ENCODE data around the gene MAGI3. TPM values are rescaled to one million over a fixed set of nuclear protein-coding genes. Genes with fewer than 3 reads are reported as not detected.
"Not testable (repeated sequence)": the region's sequence is repeated elsewhere in the genome, so short reads cannot be mapped to it uniquely, and the experiment has no call there.

MAGI3 gene
- total RNA-seq, 1 donor, result 4.1 TPM

GRCh38 chr1:113508364-113509164 is 118.2 kb downstream of the MAGI3 start:
- H3K27me3 ChIP-seq (ENCODE audit: insufficient read depth, low read length), result no peaks in the 10 kb centered on the region
- H3K4me3 ChIP-seq (ENCODE audit: low read length), result no peak overlapping the region
- H3K4me1 ChIP-seq (ENCODE audit: insufficient read depth, low read length), result no peaks in the 10 kb centered on the region
- peaks cover 15% of the 10 kb centered on the region for H3K9me3 ChIP-seq (ENCODE audit: low read depth, low read length)

- H3K9me3 ChIP-seq (ENCODE audit: low read depth, low read length), result peaks cover 15% of the 10 kb centered on the region
- not testable (repeated sequence) for H3K27me3 ChIP-seq (ENCODE audit: insufficient read depth, low read length); H3K4me1 ChIP-seq (ENCODE audit: insufficient read depth, low read length); H3K4me3 ChIP-seq (ENCODE audit: low read length)
These were observed 119.5 kb downstream of the MAGI3 start for GRCh38 chr1:113509766-113510165.

- Histone ChIP-seq H3K9me3 (ENCODE audit: low read depth, low read length) (peaks cover 15% of the 10 kb centered on the region), H3K4me3 (ENCODE audit: low read length) (no peak overlapping the region), H3K27me3 (ENCODE audit: insufficient read depth, low read length) (no peaks in the 10 kb centered on the region), H3K4me1 (ENCODE audit: insufficient read depth, low read length) (no peaks in the 10 kb centered on the region)
These were observed 121.0 kb downstream of the MAGI3 start for GRCh38 chr1:113511269-113511668.

- Histone ChIP-seq H3K9me3 (ENCODE audit: low read depth, low read length) (peaks cover 13% of the 10 kb centered on the region), H3K27me3 (ENCODE audit: insufficient read depth, low read length) (no peaks in the 10 kb centered on the region), H3K4me1 (ENCODE audit: insufficient read depth, low read length) (no peaks in the 10 kb centered on the region), H3K4me3 (ENCODE audit: low read length) (no peak overlapping the region)
These were observed 125.2 kb downstream of the MAGI3 start for GRCh38 chr1:113515498-113515897.

- no peaks in the 10 kb centered on the region for H3K9me3 ChIP-seq (ENCODE audit: low read depth, low read length)
- no peaks in the 10 kb centered on the region for H3K4me1 ChIP-seq (ENCODE audit: insufficient read depth, low read length)
- no peaks in the 10 kb centered on the region for H3K27me3 ChIP-seq (ENCODE audit: insufficient read depth, low read length)
- H3K4me3 ChIP-seq (ENCODE audit: low read length), result no peak overlapping the region
These were observed 127.0 kb downstream of the MAGI3 start for GRCh38 chr1:113517346-113517745.

GRCh38 chr1:113517983-113518382 is 127.7 kb downstream of the MAGI3 start:
- Histone ChIP-seq H3K27me3 (ENCODE audit: insufficient read depth, low read length) (no peaks in the 10 kb centered on the region), H3K4me3 (ENCODE audit: low read length) (no peak overlapping the region), H3K4me1 (ENCODE audit: insufficient read depth, low read length) (no peaks in the 10 kb centered on the region), H3K9me3 (ENCODE audit: low read depth, low read length) (no peaks in the 10 kb centered on the region)

- Histone ChIP-seq H3K4me3 (ENCODE audit: low read length) (no peak overlapping the region), H3K27me3 (ENCODE audit: insufficient read depth, low read length) (no peaks in the 10 kb centered on the region), H3K4me1 (ENCODE audit: insufficient read depth, low read length) (no peaks in the 10 kb centered on the region), H3K9me3 (ENCODE audit: low read depth, low read length) (no peaks in the 10 kb centered on the region)
These were observed 129.2 kb downstream of the MAGI3 start for GRCh38 chr1:113519556-113519955.

- no peaks in the 10 kb centered on the region for H3K4me1 ChIP-seq (ENCODE audit: insufficient read depth, low read length)
- H3K9me3 ChIP-seq (ENCODE audit: low read depth, low read length), result peaks cover 14% of the 10 kb centered on the region
- no peaks in the 10 kb centered on the region for H3K27me3 ChIP-seq (ENCODE audit: insufficient read depth, low read length)
- no peak overlapping the region for H3K4me3 ChIP-seq (ENCODE audit: low read length)
These were observed 139.7 kb downstream of the MAGI3 start for GRCh38 chr1:113530021-113530420.

GRCh38 chr1:113531321-113531720 is 141.0 kb downstream of the MAGI3 start:
- no peaks in the 10 kb centered on the region for H3K27me3 ChIP-seq (ENCODE audit: insufficient read depth, low read length)
- no peaks in the 10 kb centered on the region for H3K4me1 ChIP-seq (ENCODE audit: insufficient read depth, low read length)
- no peak overlapping the region for H3K4me3 ChIP-seq (ENCODE audit: low read length)
- peaks cover 14% of the 10 kb centered on the region for H3K9me3 ChIP-seq (ENCODE audit: low read depth, low read length)

- peaks cover 11% of the 10 kb centered on the region for H3K9me3 ChIP-seq (ENCODE audit: low read depth, low read length)
These were observed 142.7 kb downstream of the MAGI3 start for GRCh38 chr1:113533061-113533460.

GRCh38 chr1:113534130-113534817 is 144.0 kb downstream of the MAGI3 start:
- no peaks in the 10 kb centered on the region for H3K27me3 ChIP-seq (ENCODE audit: insufficient read depth, low read length)
- no peak overlapping the region for H3K4me3 ChIP-seq (ENCODE audit: low read length)

More at GRCh38 chr1:113533061-113533460, 142.7 kb downstream of the MAGI3 start:
- Histone ChIP-seq H3K4me1 (ENCODE audit: insufficient read depth, low read length) (no peaks in the 10 kb centered on the region), H3K4me3 (ENCODE audit: low read length) (no peak overlapping the region), H3K27me3 (ENCODE audit: insufficient read depth, low read length) (no peaks in the 10 kb centered on the region)

GRCh38 chr1:113534875-113535274 is 144.6 kb downstream of the MAGI3 start:
- H3K4me1 ChIP-seq (ENCODE audit: insufficient read depth, low read length), result no peaks in the 10 kb centered on the region
- no peaks in the 10 kb centered on the region for H3K27me3 ChIP-seq (ENCODE audit: insufficient read depth, low read length)
- no peaks in the 10 kb centered on the region for H3K9me3 ChIP-seq (ENCODE audit: low read depth, low read length)
- no peak overlapping the region for H3K4me3 ChIP-seq (ENCODE audit: low read length)

More at GRCh38 chr1:113534130-113534817, 144.0 kb downstream of the MAGI3 start:
- H3K9me3 ChIP-seq (ENCODE audit: low read depth, low read length), result no peaks in the 10 kb centered on the region
- no peaks in the 10 kb centered on the region for H3K4me1 ChIP-seq (ENCODE audit: insufficient read depth, low read length)

- Histone ChIP-seq H3K4me1 (ENCODE audit: insufficient read depth, low read length) (no peaks in the 10 kb centered on the region), H3K4me3 (ENCODE audit: low read length) (no peak overlapping the region), H3K9me3 (ENCODE audit: low read depth, low read length) (no peaks in the 10 kb centered on the region), H3K27me3 (ENCODE audit: insufficient read depth, low read length) (no peaks in the 10 kb centered on the region)
These were observed 146.0 kb downstream of the MAGI3 start for GRCh38 chr1:113536182-113536780.

GRCh38 chr1:113538225-113538624 is 147.9 kb downstream of the MAGI3 start:
- Histone ChIP-seq H3K4me1 (ENCODE audit: insufficient read depth, low read length) (no peaks in the 10 kb centered on the region), H3K4me3 (ENCODE audit: low read length) (no peak overlapping the region), H3K9me3 (ENCODE audit: low read depth, low read length) (no peaks in the 10 kb centered on the region), H3K27me3 (ENCODE audit: insufficient read depth, low read length) (no peaks in the 10 kb centered on the region)

GRCh38 chr1:113540335-113540734 is 150.0 kb downstream of the MAGI3 start:
- H3K9me3 ChIP-seq (ENCODE audit: low read depth, low read length), result no peaks in the 10 kb centered on the region
- H3K27me3 ChIP-seq (ENCODE audit: insufficient read depth, low read length), result no peaks in the 10 kb centered on the region
- H3K4me3 ChIP-seq (ENCODE audit: low read length), result no peak overlapping the region
- H3K4me1 ChIP-seq (ENCODE audit: insufficient read depth, low read length), result no peaks in the 10 kb centered on the region
